ENCODE measurements around the gene RPL35.

Gene RPL35

GRCh38 chr9:124835026-124835557 is 26.7 kb downstream of the RPL35 start:
- no peak for DNase-seq (ENCODE audit: low read depth, low spot score)
- no peak for TF ChIP-seq CTCF (IDR thresholded peaks at IDR 0.05; ENCODE audit: insufficient read depth, low read length, missing control alignments)
- POLR2A ChIA-PET = no interaction called here
- no peak overlapping the region for H3K4me3 ChIP-seq (ENCODE audit: low read depth, low read length)
- CTCF ChIA-PET = interaction anchor here (17.5 to 42.1 kb wide), 2 partner anchors 16 to 59 kb away, joined by 276 to 2098 read pairs; partner anchors contain the start of genes NR6A1, OLFML2A and WDR38

DNA sequence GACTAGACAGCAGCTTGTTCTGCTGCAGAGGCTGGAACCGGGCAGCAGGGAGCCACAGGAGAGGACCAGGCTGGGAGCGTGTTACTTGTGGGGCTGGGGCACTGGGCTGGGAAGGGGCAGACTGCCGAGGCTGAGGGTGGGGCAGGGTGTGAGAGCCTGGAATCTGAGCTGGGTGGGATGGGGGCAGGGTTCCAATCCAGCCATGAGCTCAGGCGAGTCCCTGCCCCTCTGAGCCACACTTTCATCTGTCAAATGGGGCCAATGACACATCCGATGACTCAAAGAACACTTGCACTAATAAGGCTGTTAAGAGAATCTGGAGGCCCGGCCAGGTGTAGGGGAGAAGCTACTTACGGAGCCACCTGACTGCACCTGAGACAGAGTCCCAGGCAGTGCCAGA is 27.2 kb downstream of the RPL35 start:
- CTCF ChIA-PET = interaction anchor here (17.5 to 42.1 kb wide), 2 partner anchors 17 to 59 kb away, joined by 276 to 2098 read pairs; partner anchors contain the start of genes NR6A1, OLFML2A and WDR38
- no peak for TF ChIP-seq CTCF (IDR thresholded peaks at IDR 0.05; ENCODE audit: insufficient read depth, low read length, missing control alignments)
- POLR2A ChIA-PET = interaction anchor here (1.2 kb wide), 1 partner anchor 55 kb away, joined by 3 read pairs; no protein-coding TSS in a partner anchor
- no peak for DNase-seq (ENCODE audit: low read depth, low spot score)
- H3K4me3 ChIP-seq (ENCODE audit: low read depth, low read length) = no peak overlapping the region

GRCh38 chr9:124831642-124832364 is 30.0 kb downstream of the RPL35 start:
- no peak overlapping the region for H3K4me3 ChIP-seq (ENCODE audit: low read depth, low read length)
- POLR2A ChIA-PET = interaction anchor here (1.2 kb wide), 1 partner anchor 8 kb away, joined by 3 read pairs; no protein-coding TSS in a partner anchor
- TF ChIP-seq CTCF (IDR thresholded peaks at IDR 0.05; ENCODE audit: insufficient read depth, low read length, missing control alignments) = no peak
- DNase-seq (ENCODE audit: low read depth, low spot score) = no peak
- CTCF ChIA-PET = interaction anchor here (0.8 to 42.1 kb wide), 4 partner anchors 18 to 56 kb away, joined by 3 to 2098 read pairs (median 140); partner anchors contain the start of genes NR6A1, OLFML2A and WDR38

DNA sequence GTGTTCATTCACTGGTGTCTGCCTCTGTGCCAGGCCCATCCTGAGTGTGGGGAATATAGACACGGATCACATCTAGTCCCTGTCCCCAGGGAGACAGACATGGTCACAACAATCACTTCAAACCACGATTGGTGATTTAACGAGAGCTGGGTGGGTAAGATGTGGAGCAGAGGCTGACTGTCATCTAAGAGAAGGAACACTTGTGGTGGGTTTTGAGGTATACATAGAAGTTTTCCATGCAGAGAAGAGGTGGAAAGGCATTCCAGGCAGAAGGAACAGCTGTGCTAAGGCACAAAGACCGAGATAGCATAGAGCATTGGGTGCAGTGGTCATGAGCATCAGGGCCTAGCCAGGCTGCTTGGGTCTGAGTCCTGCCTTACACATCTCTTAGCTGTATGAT is 31.2 kb downstream of the RPL35 start:
- DNase-seq (ENCODE audit: low read depth, low spot score) = no peak
- H3K4me3 ChIP-seq (ENCODE audit: low read depth, low read length) = no peak overlapping the region
- POLR2A ChIA-PET = no interaction called here

DNA sequence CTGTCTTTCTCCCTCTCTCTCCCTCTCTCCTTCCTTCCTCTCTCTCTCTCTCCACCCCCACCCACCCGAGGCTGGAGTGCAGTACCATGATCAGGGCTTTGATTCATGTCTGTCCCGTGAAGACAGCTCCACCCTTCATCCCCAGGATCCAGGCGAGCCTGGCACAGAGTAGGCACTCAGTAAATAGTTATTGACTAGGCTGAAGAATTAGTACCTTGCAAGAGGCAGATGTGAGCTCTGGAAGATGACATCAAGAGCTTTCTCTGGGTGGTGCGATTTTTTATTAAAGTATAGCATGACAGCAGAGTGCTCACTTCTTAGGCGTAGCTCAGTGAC is 32.5 kb downstream of the RPL35 start:
- no peak for DNase-seq (ENCODE audit: low read depth, low spot score)
- H3K4me3 ChIP-seq (ENCODE audit: low read depth, low read length) = no peak overlapping the region
- ChIA-PET CTCF (interaction anchor here (2.0 to 42.1 kb wide), 3 partner anchors 11 to 53 kb away, joined by 11 to 2098 read pairs (median 276); partner anchors contain the start of genes NR6A1, OLFML2A and WDR38), POLR2A (no interaction called here)
- TF ChIP-seq CTCF (IDR thresholded peaks at IDR 0.05; ENCODE audit: insufficient read depth, low read length, missing control alignments) = no peak

More for the DNA sequence above, 31.2 kb downstream of the RPL35 start:
- CTCF ChIA-PET = interaction anchor here (1.0 to 42.1 kb wide), 4 partner anchors 8 to 55 kb away, joined by 3 to 2098 read pairs (median 144); partner anchors contain the start of genes NR6A1, OLFML2A and WDR38
- no peak for TF ChIP-seq CTCF (IDR thresholded peaks at IDR 0.05; ENCODE audit: insufficient read depth, low read length, missing control alignments)
